NB4 (cell line): ENCODE measurements around the gene BRSK2.

Source experiments
- DNase-seq: peaks from one replicate; pipeline ENCODE4 v3.0.0; 2010; ENCODE audit warnings: low read depth
- H3K4me3 ChIP-seq: one replicate; pipeline ENCODE4 v1.5.1; 2011; ENCODE audit warnings: mild to moderate bottlenecking, low read depth, low read length, moderate library complexity
- CTCF ChIP-seq: IDR thresholded peaks from one replicate; pipeline ENCODE4 v1.5.1; 2012; ENCODE audit warnings: low read depth, low read length
- MYC ChIP-seq: IDR thresholded peaks from 2 replicates; pipeline ENCODE4 v1.6.1; 2011; ENCODE audit warnings: low read depth, low read length
- POLR2A ChIP-seq: IDR thresholded peaks from 2 replicates; pipeline ENCODE4 v1.6.1; 2011; ENCODE audit warnings: mild to moderate bottlenecking; ENCODE audit not compliant: insufficient read length; ENCODE audit errors: extremely low read depth
- TF ChIP-seq, protein P1 (sequence below): IDR thresholded peaks from 2 replicates; pipeline ENCODE4 v1.6.1; 2011; ENCODE audit warnings: low read depth, low read length

The BRSK2 gene

DNA sequence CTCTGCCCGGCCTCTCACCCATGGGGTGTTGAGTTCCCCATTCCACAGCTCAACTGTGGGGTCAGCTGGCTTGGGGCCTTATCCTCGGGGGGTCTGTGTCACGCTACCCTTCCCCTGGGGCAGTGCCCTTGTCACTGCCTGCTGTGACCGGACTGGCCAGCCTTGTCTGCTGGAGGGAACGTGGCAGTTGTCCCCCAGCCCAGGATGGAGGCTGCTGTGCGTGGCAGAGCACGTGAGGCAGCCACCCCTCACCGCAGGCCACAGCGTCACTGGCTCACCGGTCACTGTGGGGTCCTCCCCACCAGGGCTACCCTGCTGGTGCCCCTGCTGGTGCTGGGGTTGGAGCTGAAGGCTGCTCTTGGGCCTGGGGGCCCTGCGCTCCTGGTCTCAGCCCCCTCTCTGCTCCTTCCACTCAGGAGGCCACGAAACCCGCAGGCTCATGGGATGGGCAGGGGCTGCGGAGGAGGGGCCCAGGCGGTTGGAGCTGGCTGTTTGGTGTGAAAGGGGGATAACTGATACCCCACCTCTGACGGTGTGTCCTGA is 13.4 kb downstream of the BRSK2 start:
- TF ChIP-seq MYC (no peak), POLR2A (no peak), CTCF (no peak)
- TF ChIP-seq, protein P1, sequence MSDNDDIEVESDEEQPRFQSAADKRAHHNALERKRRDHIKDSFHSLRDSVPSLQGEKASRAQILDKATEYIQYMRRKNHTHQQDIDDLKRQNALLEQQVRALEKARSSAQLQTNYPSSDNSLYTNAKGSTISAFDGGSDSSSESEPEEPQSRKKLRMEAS = no peak
- DNase-seq = no peak
- H3K4me3 ChIP-seq = no peak overlapping the region

DNA sequence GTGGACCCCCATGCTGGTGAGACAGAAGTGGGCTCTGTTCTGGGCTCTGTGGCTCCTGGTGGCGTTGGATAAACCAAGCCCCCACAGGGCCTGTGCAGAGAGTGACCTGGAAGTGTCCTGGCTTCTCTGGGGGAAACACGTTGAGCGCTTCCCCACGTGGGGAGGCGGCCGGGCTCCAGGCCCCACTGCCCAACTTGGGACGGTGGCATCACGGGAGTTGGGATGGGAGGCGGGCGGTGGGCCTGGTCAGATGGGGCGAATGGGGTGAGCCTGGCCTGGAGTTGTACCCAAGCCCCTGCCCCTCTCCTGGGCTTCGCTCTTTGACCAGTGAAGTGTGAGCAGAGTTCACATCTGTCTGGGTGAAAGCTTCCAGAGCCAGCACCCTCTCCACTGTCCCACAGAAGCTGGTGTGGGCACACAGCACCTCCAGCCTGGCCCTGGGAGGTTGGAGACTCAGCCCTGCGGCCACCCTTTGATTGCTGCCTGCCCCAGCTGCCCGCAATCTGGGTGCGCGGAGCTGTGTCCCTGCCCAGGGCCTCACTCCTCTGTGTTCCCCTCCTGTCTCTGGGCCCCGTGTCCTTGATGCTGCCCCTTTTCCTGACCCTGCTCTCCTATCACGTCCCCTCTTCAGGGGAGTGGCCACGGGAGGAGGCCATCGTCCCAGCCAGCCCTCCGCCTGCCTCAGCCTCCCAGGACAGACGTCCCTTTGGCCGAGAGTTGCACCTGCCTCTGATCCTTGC is 14.2 kb downstream of the BRSK2 start:
- no peak for DNase-seq
- TF ChIP-seq, protein P1 = no peak
- TF ChIP-seq CTCF (no peak), MYC (no peak), POLR2A (no peak)
- H3K4me3 ChIP-seq = no peak overlapping the region

DNA sequence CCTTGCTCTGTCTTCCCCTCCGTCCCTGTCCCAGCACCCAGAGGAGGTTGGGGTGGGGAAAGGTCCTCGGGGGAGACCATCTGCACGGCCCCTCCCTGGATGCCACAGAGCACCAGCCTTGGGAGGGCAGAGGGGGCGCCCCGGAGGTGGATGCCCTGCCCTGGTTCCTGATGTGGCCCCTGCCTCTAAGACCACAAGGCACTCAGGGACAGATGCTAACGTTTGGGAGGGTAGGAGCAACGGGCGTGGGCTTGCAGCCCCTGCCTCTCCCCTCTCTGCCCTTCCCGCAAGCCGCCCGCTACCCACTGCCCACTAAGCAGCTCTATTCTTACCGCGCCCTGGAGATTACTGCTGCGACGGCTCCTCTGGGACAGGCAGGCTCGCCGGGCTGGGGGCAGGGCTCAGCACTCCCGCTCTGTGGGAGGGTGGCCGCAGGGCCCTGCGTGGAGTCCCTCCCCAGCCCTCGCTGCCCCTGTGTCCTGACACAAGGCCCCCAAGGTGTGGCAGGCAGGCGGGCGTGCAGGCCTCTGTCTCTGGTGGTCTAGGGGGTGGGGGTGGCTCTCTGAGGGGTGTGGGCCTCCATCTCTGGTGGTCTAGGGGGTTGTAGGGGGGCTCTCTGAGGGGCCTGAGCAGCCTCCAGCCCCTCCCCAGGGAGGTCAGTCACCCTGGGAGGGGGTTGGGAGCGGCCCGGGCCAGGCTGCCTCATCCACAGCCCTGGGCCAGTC is 14.9 kb downstream of the BRSK2 start:
- no peak overlapping the region for H3K4me3 ChIP-seq
- no peak for TF ChIP-seq CTCF
- no peak for DNase-seq

GRCh38 chr11:1405186-1406020 is 15.7 kb downstream of the BRSK2 start:
- no peak overlapping the region for H3K4me3 ChIP-seq
- no peak for DNase-seq
- TF ChIP-seq, protein P1 = no peak
- TF ChIP-seq MYC (no peak), POLR2A (no peak), CTCF (no peak)

- no peak for DNase-seq
- no peak overlapping the region for H3K4me3 ChIP-seq
- TF ChIP-seq, protein P1 = no peak
- TF ChIP-seq POLR2A (no peak), CTCF (no peak), MYC (no peak)
Measured at GRCh38 chr11:1406571-1407485, 17.1 kb downstream of the BRSK2 start.
